Left lobe of liver (tissue), 2 donors: ENCODE data around the gene CLOCK. TPM values are rescaled to one million over a fixed set of nuclear protein-coding genes. Genes with fewer than 3 reads are reported as not detected.

ENCODE experiments used
- ATAC-seq: fragments of 200-7000 bp; cut with Tn5 transposase; one replicate; pipeline ENCODE4 v1.9.1; 2020; ENCODE audit warnings: mild to moderate bottlenecking, moderate library complexity
- DNase-seq: peaks from one replicate; pipeline ENCODE4 v3.0.0-alpha.2; 2020; ENCODE audit warnings: low spot score
- total RNA-seq: library from RNA; stranded (reverse); gene quantifications from one replicate; pipeline ENCODE4 v1.2.1, GENCODE V29; 2021
- donor health status: DM: no; HTN: no; CAD: no; lungs with moderate emphysema.
- donor health status: DM: no; HTN: yes; CAD: no.

CLOCK gene
- total RNA-seq, 1 donor from 2014 or later, result 14.4 TPM

DNA sequence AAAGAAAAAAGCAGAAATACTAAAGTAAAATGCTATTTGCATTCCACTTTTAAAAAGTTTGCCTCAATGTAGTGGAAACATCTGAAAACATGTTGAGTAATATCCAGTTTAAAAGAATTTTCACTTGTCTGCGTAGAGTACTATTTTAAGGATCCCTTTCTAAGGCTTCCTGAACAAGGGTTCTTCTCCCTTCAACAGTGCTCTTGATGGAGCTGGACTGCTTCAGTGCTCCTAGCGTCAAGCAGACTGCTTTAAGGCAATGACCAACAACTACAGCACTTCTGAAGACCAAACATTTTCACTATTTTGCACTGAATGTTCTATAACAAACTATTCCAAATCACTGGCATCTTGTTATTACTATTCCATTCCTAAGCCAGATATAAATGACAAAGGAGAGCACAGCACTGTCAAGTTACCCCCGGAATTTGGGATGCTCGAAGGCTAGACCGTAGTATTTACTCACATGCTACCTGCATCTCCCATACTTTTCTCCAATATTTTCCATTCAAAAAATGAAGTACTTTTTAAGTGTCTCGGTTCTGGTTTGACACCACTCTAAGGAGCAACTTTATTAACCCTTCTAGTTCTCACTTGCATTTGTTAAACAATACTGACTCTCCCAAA lies 114.9 kb downstream of the CLOCK start:
- DNase-seq, result no peak
- no peak for ATAC-seq

DNA sequence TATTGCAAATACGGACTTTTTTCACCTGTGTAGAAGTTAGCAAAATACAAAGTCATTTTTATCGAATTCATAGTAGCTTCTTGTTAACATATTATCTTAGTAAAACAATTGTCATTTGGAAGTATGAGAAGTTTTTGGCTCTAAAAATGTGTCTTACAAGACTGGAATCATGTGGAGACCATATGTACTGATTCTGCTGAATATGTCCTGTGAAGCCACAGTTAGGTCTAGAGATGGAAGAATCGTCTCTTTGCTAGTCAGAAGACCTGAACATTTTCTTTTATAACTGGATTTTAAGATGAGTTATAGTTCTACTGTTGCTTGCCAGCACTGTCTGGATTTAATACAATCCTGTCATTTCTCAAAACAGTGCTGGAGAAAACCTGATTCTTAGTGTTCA lies 121.9 kb downstream of the CLOCK start:
- DNase-seq (no peak), ATAC-seq (no peak)

DNA sequence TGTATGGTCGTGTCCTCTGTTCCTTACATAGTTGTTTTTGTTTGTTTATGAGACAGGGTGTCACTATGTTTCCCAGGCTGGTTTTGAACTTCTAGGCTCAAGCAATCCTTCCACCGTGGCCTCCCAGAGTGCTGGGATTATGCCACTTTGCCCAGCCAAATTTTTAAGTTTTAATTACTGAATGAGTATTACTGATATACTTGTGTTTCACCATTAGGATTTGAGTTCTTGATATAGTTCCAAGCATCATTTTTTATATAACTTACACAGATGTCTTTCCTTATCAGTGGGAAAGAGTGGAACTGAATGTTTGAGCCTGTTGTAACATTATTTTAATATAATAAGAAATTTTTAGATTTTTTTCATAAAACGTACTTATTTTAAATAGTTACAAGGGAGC lies 130.5 kb downstream of the CLOCK start:
- ATAC-seq (no peak), DNase-seq (no peak)

DNA sequence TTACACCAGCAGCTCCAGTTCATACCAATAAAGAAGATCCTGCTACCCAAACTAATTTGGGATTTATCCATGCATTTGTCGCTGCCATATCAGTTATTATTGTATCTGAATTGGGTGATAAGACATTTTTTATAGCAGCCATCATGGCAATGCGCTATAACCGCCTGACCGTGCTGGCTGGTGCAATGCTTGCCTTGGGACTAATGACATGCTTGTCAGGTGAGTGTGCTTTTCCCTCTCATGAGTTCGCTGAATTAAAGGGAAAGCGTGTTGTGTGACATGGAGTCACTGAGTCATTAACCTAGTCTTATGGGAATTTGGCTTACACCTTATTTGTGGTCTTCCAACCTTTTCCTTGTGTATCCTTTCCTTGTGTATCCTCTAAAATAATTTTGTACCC lies 135.1 kb downstream of the CLOCK start:
- DNase-seq (no peak), ATAC-seq (no peak)

DNA sequence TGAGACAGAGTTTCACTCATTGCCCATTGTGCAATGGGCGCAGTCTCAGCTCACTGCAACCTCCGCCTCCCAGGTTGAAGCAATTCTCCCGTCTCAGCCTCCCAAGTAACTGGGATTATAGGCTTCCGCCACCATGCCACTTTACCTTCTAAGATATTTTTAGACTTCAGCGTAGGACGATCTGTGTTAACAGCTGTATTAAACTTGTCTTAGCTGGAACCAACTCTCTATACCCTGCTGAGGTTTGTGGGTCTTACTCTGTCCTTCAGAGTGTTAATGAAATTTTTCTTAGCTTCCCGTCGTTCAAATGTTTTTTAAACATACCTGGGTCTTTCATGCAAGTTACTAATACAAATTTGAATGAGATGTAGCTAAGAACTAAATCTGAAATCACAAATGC lies 136.3 kb downstream of the CLOCK start:
- ATAC-seq (no peak), DNase-seq (no peak)

DNA sequence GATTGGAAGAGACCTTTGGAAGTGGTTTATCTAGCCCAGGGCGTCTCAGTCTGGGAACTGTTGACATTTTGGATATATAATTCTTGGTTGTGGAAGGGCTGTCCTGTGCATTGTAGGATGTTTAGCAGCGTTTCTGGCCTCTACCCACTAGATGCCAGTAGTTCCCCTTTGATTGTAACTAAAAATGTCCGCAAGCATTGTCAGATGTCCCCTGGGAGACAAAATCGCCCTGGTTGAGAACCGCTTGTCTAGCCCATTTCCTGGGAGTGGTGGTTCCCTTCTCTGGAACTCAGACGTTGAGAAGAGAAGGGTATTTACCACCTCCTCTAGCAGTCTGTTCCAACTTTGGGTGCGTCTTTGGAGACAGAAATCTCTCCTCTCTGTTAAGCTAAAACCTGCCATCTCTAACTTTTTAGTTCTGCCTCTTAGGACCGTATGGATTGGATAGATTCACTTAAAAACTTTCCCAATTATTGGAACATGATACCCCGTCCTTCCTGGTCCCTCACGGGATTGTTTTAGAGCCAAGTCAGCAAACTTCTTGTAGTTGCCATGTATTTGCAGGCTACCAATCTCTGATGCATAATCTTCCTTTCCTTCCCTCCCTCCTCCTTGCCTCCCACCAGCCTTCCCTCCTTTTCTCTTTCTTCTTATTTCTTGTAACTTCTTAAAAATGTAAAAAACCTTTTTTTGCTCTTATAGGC lies 137.1 kb downstream of the CLOCK start:
- DNase-seq (no peak), ATAC-seq (peak; percentile 25)

DNA sequence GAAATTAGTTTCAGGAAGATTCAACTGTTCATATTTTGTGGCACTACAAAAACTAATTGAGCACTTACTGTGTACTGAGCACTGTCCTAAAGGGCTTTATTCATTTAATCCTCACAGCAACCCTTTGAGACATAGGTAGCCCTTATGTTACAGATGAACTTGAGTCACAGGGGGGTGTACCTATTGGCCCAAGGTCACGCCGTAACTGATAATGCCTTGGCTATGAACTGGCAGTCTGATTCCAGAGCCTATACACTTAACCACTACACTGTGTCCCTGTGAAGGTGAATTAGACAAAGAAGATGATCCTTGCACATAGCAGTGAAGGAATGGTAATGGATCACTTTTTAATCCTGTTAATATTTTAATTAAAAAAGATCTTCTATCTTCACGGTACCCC lies 138.9 kb downstream of the CLOCK start:
- DNase-seq (no peak), ATAC-seq (no peak)

DNA sequence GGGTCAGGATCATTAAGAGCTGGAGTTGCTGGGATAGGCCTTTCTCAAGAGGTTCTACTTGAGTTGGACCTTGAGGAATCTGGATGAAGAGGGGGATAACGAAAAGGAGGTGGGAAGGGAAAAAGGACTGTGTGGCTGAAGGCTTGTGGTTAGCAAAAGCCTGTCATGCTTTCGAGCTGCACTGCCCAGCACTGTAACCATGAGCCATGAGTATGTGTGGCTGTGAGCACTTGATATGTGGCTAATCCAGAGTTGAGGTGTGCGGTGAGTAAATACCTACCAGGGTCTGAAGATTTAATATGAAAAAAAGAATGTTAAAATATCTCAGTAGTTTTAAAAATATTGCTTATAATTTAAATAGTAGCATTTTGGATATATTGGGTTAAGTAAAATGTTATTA lies 139.6 kb downstream of the CLOCK start:
- no peak for ATAC-seq

DNA sequence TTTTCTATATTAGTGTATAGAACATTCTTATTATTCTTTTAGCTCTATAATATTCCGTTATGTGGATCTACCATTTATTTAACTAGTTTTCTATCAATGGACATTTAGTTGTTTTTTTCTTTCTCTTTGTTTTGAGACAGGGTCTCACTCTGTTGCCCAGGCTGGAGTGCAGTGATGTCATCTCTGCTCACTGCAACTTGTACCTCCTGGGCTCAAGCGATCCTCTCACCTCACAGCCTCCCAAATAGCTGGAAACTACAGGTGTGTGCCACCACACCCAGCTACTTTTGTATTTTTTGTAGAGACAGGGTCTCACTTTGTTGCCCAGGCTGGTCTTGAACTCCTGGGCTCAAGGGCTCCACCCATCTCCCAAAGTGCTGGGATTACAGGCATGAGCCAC lies 140.2 kb downstream of the CLOCK start:
- ATAC-seq, result no peak
- no peak for DNase-seq

More for the DNA sequence above, 139.6 kb downstream of the CLOCK start:
- no peak for DNase-seq

DNA sequence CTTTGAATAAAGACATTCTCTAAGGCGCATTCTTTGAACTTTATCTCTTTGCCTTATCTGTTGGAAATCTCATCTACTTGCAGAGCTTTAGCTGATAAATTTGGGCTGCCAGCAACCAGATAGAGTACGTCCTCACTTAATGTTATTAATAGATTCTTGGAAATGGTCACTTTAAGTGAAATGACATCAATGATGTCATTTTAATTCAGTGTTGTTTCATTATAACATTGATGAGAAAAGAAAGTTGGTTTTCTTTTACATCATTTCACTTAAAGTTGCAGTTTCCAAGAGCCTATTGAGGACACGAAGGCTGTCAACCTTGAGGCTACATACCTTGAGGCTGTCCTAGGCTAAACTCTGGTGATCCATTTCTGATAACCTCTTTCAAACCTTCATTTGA lies 141.6 kb downstream of the CLOCK start:
- DNase-seq (no peak), ATAC-seq (no peak)

DNA sequence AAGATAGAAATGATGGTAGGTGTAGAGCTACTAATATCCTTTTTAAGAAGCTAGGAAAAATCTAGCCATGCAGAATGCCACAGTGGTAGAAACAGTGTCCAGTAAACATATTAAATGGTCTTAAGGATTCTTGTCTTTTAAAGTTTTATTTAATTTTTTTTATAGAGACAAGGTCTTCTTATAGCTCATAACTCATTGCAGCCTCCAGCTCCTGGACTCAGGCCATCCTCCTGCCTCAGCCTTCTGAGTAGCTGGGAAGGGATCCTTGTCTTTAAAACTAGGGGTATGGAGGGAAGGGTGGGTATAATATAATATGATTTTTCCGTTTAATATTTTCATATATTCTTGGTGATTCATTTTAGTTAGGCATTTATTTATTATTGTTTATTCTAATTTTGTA lies 147.1 kb downstream of the CLOCK start:
- no peak for ATAC-seq
- DNase-seq, result no peak

DNA sequence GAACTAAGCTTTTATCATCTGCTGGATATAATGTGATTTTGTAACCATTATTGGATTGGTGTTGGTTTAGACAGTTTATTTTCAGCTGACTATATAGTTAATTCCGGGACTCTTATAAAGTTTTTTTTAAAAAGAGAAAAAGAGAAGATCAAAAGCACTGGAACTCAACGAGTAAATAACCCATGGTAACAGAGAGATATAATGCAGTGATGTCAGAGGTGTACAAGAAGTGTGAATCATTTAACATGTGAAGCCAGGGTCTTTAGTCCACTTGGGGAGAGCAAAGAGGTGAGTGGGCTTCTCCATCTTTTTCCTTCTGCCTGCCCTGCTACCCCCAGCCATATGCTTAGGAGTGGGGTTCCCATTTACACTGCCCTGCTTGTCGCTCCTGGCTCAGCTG lies 147.7 kb downstream of the CLOCK start:
- no peak for ATAC-seq
- DNase-seq, result no peak

DNA sequence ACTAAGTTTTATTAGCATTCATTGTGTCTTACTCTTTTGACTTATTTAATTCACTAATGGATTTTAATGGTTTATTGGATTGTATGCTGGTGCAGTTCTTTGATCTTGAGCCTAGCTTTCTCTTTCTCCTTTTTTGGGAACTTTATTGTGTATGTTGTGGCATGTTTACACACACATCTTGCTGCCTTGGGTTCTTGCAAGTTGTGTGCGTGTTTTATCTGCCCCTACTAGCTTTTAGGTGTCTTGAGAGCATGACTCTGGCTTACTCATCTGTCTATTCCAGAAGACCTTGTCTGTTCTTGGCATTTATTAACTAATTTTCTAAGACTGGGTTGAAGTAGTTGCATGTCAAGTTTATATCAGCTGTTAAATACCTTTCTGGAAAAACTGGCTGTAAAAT lies 148.2 kb downstream of the CLOCK start:
- no peak for DNase-seq
- no peak for ATAC-seq

DNA sequence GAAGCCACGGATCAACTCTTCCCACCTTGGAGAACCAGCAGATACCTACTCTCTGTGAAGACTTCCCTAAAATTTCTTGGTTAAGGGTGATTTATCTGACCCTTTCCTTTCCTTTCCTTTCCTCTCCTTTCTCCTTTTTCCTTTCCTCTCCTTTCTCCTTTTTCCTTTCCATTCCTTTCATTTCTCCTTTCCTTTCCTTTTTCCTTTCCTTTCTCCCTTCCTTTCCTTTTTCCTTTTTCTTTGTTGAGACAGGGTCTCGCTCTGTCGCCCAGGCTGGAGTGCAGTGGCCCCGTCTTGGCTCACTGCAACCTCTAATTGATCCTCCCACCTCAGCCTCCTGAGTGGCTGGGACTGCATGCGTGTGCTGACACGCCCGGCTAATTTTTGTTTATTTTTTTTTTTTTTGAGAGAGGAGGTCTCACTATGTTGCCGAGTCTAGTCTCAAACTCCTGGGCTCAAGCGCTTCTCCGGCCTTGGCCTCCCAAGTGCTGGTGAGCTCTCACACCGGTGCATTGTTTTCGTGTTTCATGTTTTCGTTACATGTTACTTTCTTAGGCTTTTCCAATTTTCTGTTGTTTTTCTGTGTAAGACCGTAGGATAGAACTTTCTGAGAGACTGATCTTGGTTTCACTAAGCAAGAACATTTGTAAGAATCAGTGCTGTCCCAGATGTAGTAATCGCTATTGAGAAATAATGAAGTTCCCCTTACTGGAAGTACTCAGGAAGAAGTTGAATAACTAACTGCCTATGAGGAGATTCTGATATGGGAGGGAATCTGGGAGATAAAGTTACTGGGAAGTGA lies 149.0 kb downstream of the CLOCK start:
- no peak for DNase-seq
- no peak for ATAC-seq

DNA sequence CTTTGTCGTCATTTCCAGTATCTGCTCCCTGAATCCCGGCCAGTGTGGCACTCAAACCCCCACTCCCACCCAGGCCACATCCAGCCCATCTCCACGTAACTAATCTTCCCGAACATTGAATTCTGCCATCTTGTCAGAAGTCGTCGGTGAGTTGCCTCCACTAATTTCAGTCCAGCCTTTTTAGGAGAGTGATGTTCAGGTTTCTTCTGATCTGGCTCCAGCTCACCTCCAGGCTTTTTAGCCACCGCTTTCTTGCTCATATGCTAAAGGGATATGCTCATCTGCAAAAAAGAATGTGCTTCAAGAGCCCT lies 149.6 kb downstream of the CLOCK start:
- no peak for ATAC-seq
- no peak for DNase-seq

DNA sequence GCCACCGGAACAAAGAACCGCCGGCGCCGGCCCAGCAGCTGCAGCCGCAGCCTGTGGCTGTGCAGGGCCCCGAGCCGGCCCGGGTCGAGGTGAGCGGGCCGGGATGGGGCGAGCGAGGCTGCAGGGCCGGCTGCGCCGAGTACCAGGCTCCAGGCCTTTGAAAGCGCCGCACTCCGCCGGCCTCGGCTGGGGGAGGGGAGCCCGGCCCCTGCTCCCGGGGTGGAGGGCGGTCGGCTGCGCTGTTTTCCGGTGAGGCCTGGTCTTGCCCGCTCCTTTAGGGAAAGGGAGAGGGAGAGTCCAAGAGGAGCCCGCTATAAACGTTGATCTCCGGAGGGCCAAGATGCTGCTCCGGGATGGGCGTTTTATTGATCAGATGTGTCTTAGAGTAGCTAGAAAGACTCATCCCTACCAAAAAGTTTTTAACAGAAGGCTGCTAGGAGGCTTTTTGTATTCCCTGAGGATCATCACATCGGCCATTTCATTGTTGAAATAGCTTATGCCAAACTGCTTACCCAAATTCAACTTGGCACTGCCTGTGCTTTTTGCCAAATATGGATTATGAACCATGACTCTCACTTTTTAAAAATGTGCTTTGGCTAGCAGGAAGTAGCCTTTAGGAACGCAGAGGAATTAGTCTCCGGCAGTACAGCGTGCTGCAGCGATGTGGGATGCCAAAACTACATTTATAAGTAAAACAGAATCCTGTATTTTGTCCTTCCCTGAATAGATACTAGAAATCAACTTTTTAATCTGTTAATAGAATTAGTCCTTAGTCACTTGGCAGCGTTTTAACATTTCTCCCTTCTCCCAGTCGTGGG lies 150.2 kb downstream of the CLOCK start:
- peak; percentile 72 for ATAC-seq
- peak; percentile 60 for DNase-seq

DNA sequence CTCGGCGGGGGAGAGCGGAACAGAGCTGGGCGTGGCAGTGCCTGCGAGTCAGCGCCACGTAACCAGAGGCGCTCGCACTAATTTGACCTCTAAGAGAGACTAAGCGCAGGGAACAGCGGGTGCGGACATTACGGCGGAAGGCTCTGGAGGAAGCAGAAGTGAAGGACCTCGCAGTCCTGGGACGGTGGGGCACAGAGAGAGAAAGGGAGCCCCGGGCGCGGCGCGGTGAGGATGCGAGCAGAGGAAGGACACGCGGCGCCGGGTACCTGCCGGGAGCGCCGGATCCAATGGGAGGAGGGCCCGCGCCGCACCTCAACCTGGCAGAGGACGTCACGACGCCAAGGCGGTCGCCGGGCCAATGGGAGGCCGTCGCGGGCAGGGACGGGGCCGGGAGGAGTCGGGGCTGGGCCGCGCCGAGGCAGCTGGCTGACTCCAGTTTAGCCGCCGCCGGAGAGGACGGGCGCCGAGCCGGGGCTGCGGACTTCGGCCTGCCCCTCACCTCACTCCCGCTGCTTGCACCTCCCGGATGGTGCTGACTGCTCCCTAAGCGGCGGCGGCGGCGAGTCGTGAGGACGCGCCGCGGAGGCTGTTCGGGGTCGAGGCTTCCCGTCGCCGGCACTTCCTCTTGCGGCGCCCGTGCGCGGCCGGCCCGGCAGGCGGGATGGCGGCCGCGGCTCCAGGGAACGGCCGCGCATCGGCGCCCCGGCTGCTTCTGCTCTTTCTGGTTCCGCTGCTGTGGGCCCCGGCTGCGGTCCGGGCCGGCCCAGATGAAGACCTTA lies 151.0 kb downstream of the CLOCK start, which contains the start of gene TMEM165:
Gene TMEM165 (plus strand): TSS at position 429 of the 779 bp plus-strand sequence. CDS start 233 bp downstream, at position 662.
- ATAC-seq (peak; percentile 98), DNase-seq (peak; percentile 96)

DNA sequence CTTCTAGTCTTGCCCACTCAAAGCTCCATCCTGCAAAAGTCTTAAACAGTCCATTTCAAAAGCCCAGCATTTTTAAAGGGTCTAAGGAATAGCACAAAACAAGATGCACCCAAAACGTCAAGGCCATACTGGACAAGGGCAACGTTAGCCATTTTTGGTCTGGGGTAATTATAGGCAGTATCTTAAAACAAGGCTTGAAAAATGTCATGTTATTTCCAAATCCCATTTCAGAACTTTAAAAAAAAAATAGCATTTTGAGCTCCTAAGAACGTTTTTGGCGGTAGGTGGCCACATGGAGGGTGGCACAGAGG lies 151.5 kb downstream of the CLOCK start:
- DNase-seq, result no peak
- ATAC-seq, result no peak

DNA sequence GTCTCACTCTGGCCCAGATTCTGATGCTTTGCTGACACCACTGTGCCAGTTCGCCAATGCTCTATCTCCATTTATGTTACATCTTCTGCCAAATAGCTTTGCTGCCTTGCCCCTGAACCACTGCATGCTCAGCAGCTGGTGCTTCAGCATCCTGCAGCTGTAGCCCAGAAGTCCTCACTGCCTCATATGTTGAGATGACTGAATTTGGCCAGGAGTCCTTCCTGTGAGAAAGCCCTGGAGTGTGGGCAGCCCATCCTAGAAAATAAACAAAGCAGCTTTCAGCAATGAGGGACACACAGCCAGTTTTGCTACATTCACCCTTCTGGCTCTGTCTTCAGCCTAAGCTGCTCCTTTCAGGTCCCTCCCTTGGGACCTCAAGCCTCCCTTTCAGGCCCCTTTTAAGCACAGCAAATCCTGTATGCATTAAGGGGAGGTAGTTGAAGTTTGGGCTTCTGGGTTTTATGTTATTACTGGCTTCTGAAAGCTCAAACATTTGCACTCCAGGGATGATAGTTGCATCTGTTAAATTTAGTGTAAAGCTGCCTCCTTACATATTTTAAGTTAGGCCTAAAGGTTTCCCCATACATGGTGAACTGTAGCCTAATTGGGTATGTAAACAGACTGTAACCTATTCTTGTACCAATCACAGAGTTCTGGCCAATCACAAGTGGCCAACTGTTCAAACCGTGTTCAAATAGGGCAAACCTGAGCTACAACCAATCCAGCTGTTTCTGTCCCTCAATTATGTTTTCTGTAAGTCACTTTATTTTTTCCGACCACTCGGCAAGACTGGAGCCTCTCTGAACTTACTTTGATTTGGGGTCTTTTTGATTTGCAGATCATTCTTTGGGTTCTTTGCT lies 153.0 kb downstream of the CLOCK start:
- ATAC-seq (no peak), DNase-seq (no peak)

DNA sequence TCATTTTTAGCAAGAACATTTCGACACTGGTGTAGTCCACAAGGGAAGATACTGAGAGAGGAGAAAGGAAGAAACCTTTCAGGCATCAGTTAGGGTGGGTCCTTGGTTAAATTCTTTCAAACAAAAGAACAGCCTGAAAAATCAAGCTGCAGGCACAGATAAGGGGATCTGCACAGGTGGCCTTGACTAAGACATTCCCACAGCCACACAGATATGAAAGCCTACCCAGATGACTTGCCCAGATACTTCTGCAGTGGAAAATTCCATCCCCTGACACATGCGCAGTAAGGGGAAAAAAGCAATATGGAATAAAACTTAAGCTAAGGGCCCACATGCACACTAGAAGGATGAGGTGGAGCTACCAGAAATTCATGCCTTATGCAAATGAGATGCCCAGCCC lies 159.9 kb downstream of the CLOCK start:
- no peak for DNase-seq

More for the DNA sequence above, 159.9 kb downstream of the CLOCK start:
- no peak for ATAC-seq
